Measurements from ENCODE around the gene TSHZ2.

DNA sequence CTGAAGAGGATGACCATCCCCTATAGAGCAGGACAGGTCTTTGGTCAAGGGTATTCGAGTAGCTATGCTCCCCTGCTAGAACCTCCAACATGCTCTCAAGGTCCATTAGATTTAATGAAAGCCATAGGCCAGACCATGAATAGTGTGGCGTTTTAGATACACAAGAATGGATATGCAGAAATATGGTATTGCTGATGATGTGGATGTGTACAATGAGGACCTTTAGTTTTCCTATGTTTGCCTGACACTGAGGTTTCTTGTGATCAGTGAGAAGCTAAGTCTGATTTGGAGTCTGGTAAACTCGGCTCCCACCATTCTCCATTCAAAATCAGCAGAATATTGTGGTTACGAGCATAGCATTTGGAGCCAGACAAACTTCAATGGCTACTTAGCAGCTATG, 125.6 kb downstream of the TSHZ2 start:
- TF ChIP-seq CTCF (IDR thresholded peaks at IDR 0.05) (no peak), EZH2 (IDR thresholded peaks at IDR 0.05; ENCODE audit: borderline replicate concordance, insufficient read depth, low read depth, low read length, poor library complexity, severe bottlenecking) (no peak)
